ENCODE results near the gene HNF1B.
"Not testable (repeated sequence)": the region's sequence is repeated elsewhere in the genome, so short reads cannot be mapped to it uniquely, and the experiment has no call there.

The HNF1B gene

GRCh38 chr17:37682007-37682406 lies 62.9 kb downstream of the HNF1B start:
- Histone ChIP-seq H4K20me1 (ENCODE audit: insufficient read depth, low read length) (no peaks in the 10 kb centered on the region), H3K4me3 (ENCODE audit: low read length) (no peak overlapping the region), H2AFZ (ENCODE audit: low read length) (no peak overlapping the region), H3K27me3 (replicated peaks; ENCODE audit: insufficient read depth, low read length) (no peaks in the 10 kb centered on the region), H3K4me2 (ENCODE audit: low read depth, low read length) (no peak overlapping the region), H3K36me3 (replicated peaks; ENCODE audit: insufficient read depth, low read length) (no peaks in the 10 kb centered on the region), H3K9me3 (replicated peaks; ENCODE audit: insufficient read depth, low read length) (no peaks in the 10 kb centered on the region), H3F3A (ENCODE audit: insufficient read depth, low read length) (no peaks in the 10 kb centered on the region), H3K4me1 (ENCODE audit: low read length) (no peaks in the 10 kb centered on the region), H3K27ac (ENCODE audit: low read length) (no peak overlapping the region), H3K79me2 (ENCODE audit: low read length) (no peaks in the 10 kb centered on the region), H3K9ac (ENCODE audit: low read length) (no peak overlapping the region), H3K9me2 (replicated peaks; ENCODE audit: insufficient read depth, low read length) (no peaks in the 10 kb centered on the region)
- DNase-seq, result no peak
- no peak for TF ChIP-seq EZH2phosphoT487 (IDR thresholded peaks at IDR 0.05; ENCODE audit: low read length)
- TF ChIP-seq, protein P1, sequence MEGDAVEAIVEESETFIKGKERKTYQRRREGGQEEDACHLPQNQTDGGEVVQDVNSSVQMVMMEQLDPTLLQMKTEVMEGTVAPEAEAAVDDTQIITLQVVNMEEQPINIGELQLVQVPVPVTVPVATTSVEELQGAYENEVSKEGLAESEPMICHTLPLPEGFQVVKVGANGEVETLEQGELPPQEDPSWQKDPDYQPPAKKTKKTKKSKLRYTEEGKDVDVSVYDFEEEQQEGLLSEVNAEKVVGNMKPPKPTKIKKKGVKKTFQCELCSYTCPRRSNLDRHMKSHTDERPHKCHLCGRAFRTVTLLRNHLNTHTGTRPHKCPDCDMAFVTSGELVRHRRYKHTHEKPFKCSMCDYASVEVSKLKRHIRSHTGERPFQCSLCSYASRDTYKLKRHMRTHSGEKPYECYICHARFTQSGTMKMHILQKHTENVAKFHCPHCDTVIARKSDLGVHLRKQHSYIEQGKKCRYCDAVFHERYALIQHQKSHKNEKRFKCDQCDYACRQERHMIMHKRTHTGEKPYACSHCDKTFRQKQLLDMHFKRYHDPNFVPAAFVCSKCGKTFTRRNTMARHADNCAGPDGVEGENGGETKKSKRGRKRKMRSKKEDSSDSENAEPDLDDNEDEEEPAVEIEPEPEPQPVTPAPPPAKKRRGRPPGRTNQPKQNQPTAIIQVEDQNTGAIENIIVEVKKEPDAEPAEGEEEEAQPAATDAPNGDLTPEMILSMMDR (IDR thresholded peaks at IDR 0.05; ENCODE audit: low read length), result no peak
- TF ChIP-seq EZH2 (optimal IDR thresholded peaks at IDR 0.05; ENCODE audit: low read depth, low read length), result no peak

GRCh38 chr17:37679995-37680394 lies 64.9 kb downstream of the HNF1B start:
- not testable (repeated sequence) for DNase-seq; H3K4me2 ChIP-seq (ENCODE audit: low read depth, low read length); H3K9ac ChIP-seq (ENCODE audit: low read length); H2AFZ ChIP-seq (ENCODE audit: low read length); H3K36me3 ChIP-seq (replicated peaks; ENCODE audit: insufficient read depth, low read length); H3F3A ChIP-seq (ENCODE audit: insufficient read depth, low read length); H3K4me1 ChIP-seq (ENCODE audit: low read length); H3K27me3 ChIP-seq (replicated peaks; ENCODE audit: insufficient read depth, low read length); H3K79me2 ChIP-seq (ENCODE audit: low read length); H3K9me3 ChIP-seq (replicated peaks; ENCODE audit: insufficient read depth, low read length); H3K9me2 ChIP-seq (replicated peaks; ENCODE audit: insufficient read depth, low read length); H3K27ac ChIP-seq (ENCODE audit: low read length); H3K4me3 ChIP-seq (ENCODE audit: low read length); H4K20me1 ChIP-seq (ENCODE audit: insufficient read depth, low read length)

DNA sequence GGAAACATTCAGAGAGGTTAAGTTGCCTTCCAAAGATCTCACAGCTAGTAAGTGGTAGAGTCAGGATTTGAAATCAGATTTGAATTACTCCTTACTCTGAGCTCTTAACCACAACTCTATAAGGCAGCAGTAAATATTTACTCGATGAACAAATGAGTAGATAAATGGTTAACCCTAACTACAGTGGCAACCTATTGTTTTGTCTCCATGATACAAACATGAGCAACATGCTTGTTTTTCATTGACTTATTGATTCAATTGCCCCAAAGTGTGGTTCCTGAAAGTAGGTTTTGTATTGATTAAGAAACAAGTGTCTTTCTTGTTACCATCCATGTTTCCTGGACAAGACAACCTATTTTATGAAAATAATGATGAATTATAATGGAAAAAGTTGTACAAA lies 66.8 kb downstream of the HNF1B start:
- DNase-seq, result no peak
- Histone ChIP-seq H3K9ac (ENCODE audit: low read length) (no peak overlapping the region), H3F3A (ENCODE audit: insufficient read depth, low read length) (no peaks in the 10 kb centered on the region), H3K4me2 (ENCODE audit: low read depth, low read length) (no peak overlapping the region), H3K79me2 (ENCODE audit: low read length) (no peaks in the 10 kb centered on the region), H4K20me1 (ENCODE audit: insufficient read depth, low read length) (no peaks in the 10 kb centered on the region), H3K36me3 (replicated peaks; ENCODE audit: insufficient read depth, low read length) (no peaks in the 10 kb centered on the region), H3K27ac (ENCODE audit: low read length) (no peak overlapping the region), H3K9me3 (replicated peaks; ENCODE audit: insufficient read depth, low read length) (no peaks in the 10 kb centered on the region), H2AFZ (ENCODE audit: low read length) (no peak overlapping the region), H3K9me2 (replicated peaks; ENCODE audit: insufficient read depth, low read length) (no peaks in the 10 kb centered on the region), H3K27me3 (replicated peaks; ENCODE audit: insufficient read depth, low read length) (no peaks in the 10 kb centered on the region), H3K4me1 (ENCODE audit: low read length) (no peaks in the 10 kb centered on the region), H3K4me3 (ENCODE audit: low read length) (no peak overlapping the region)
- TF ChIP-seq EZH2phosphoT487 (IDR thresholded peaks at IDR 0.05; ENCODE audit: low read length) (no peak), EZH2 (optimal IDR thresholded peaks at IDR 0.05; ENCODE audit: low read depth, low read length) (no peak)
- TF ChIP-seq, protein P1 (IDR thresholded peaks at IDR 0.05; ENCODE audit: low read length), result no peak

GRCh38 chr17:37677021-37677420 lies 67.8 kb downstream of the HNF1B start:
- no peaks in the 10 kb centered on the region for H3K79me2 ChIP-seq (ENCODE audit: low read length)
- H2AFZ ChIP-seq (ENCODE audit: low read length), result no peak overlapping the region
- H3F3A ChIP-seq (ENCODE audit: insufficient read depth, low read length), result no peaks in the 10 kb centered on the region
- no peak overlapping the region for H3K4me3 ChIP-seq (ENCODE audit: low read length)
- H3K4me1 ChIP-seq (ENCODE audit: low read length), result no peaks in the 10 kb centered on the region
- no peaks in the 10 kb centered on the region for H3K9me2 ChIP-seq (replicated peaks; ENCODE audit: insufficient read depth, low read length)
- no peak for DNase-seq
- no peaks in the 10 kb centered on the region for H3K27me3 ChIP-seq (replicated peaks; ENCODE audit: insufficient read depth, low read length)
- no peaks in the 10 kb centered on the region for H3K9me3 ChIP-seq (replicated peaks; ENCODE audit: insufficient read depth, low read length)
- no peaks in the 10 kb centered on the region for H4K20me1 ChIP-seq (ENCODE audit: insufficient read depth, low read length)
- no peak for TF ChIP-seq EZH2 (optimal IDR thresholded peaks at IDR 0.05; ENCODE audit: low read depth, low read length)
- TF ChIP-seq, protein P1 (IDR thresholded peaks at IDR 0.05; ENCODE audit: low read length), result no peak
- TF ChIP-seq EZH2phosphoT487 (IDR thresholded peaks at IDR 0.05; ENCODE audit: low read length), result no peak
- H3K36me3 ChIP-seq (replicated peaks; ENCODE audit: insufficient read depth, low read length), result no peaks in the 10 kb centered on the region
- H3K27ac ChIP-seq (ENCODE audit: low read length), result no peak overlapping the region
- no peak overlapping the region for H3K4me2 ChIP-seq (ENCODE audit: low read depth, low read length)
- no peak overlapping the region for H3K9ac ChIP-seq (ENCODE audit: low read length)
